ENCODE data around the gene TLCD3B.

Gene TLCD3B

DNA sequence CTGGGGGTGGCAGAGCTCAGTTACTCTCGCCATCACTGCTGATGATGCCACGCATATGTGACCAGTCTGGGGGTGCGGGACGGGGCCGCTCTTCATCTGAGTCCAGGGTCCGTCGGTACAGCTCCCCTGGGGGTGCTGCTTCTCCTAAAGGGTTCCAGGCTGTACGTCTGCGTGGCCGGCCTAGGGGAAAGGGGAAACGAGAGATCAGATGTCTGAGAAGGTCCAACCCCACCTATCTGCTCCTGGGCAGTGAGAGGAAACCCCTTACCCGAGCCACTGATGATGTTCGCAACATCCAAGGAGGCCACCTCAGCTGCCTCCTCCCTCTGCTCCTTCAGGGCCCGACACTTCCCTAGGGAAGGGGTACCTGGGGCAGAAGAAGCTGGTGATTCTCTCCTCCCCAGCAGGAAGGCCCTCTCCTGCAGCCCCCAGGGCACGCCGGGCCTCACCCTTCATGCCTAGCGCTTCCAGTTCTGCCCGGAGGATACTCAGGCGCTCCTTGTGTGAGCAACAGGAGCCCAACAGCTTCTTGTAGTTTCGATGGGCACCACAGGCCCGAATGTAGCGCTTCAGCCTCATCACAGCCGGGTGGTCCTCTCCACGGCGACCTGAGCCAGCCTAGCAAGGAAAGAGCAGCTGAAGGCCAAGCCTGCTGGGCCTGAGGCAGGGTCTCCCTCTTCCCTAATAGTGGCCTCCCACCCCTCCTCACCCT, 37.7 kb downstream of the TLCD3B start:
- no peak overlapping the region for H3K4me3 ChIP-seq (replicated peaks; ENCODE audit: low read depth, low read length)
- DNase-seq (ENCODE audit: extremely low read depth, low read depth) = no peak
- TF ChIP-seq, protein P1, sequence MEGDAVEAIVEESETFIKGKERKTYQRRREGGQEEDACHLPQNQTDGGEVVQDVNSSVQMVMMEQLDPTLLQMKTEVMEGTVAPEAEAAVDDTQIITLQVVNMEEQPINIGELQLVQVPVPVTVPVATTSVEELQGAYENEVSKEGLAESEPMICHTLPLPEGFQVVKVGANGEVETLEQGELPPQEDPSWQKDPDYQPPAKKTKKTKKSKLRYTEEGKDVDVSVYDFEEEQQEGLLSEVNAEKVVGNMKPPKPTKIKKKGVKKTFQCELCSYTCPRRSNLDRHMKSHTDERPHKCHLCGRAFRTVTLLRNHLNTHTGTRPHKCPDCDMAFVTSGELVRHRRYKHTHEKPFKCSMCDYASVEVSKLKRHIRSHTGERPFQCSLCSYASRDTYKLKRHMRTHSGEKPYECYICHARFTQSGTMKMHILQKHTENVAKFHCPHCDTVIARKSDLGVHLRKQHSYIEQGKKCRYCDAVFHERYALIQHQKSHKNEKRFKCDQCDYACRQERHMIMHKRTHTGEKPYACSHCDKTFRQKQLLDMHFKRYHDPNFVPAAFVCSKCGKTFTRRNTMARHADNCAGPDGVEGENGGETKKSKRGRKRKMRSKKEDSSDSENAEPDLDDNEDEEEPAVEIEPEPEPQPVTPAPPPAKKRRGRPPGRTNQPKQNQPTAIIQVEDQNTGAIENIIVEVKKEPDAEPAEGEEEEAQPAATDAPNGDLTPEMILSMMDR (IDR thresholded peaks at IDR 0.05; ENCODE audit: low read depth, low read length, missing control alignments) = no peak

DNA sequence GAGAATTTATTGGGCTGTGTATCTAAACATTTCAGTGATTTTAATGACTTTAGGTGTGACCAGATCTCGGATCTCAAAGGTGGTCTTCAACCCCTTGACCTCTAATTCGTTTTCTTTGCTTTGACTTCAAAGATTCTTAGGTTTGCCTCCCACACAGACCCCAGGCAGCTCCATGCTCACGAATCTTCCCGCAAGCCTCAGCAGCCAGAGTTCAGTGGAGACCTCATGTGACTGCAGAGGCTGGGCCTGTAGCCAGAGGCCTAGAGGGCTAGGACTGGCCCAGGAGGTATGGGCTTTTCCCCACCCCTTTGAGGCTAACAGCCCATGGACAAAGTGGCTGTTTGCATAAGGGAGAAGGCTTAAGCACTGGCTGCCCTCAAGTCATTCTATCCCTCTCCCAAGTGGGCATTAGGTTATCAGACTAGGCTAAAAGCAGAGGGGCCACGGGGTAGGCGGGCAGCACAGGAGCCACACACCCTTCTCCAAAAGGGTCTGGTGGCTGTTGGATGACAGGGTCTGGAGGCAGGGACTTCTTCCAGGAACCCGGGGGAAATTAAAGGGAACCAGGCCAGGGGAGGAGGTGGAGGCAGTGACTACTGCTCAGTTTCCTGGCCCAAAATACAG, 38.6 kb downstream of the TLCD3B start:
- H3K4me3 ChIP-seq (replicated peaks; ENCODE audit: low read depth, low read length) = no peak overlapping the region
- TF ChIP-seq, protein P1 (IDR thresholded peaks at IDR 0.05; ENCODE audit: low read depth, low read length, missing control alignments) = no peak
- DNase-seq (ENCODE audit: extremely low read depth, low read depth) = no peak

DNA sequence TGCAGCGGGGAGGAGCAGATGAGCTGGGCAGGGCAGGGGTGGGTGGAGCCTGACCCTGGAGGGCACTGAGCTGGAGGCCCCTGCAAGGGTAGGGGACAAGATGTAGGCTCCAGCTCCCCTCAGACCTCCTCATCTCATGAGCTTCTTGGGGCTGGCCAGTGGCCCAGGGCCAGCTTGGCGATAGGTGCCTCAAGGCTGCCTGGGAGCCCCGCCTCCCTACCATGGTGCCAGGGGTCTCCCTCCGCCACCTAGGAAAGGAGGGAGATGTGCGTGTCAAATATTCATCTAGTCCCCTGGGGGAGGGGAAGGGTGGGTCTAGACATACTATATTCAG, 39.5 kb downstream of the TLCD3B start:
- H3K4me3 ChIP-seq (replicated peaks; ENCODE audit: low read depth, low read length) = no peak overlapping the region
- TF ChIP-seq, protein P1 (IDR thresholded peaks at IDR 0.05; ENCODE audit: low read depth, low read length, missing control alignments) = no peak
- no peak for DNase-seq (ENCODE audit: extremely low read depth, low read depth)

DNA sequence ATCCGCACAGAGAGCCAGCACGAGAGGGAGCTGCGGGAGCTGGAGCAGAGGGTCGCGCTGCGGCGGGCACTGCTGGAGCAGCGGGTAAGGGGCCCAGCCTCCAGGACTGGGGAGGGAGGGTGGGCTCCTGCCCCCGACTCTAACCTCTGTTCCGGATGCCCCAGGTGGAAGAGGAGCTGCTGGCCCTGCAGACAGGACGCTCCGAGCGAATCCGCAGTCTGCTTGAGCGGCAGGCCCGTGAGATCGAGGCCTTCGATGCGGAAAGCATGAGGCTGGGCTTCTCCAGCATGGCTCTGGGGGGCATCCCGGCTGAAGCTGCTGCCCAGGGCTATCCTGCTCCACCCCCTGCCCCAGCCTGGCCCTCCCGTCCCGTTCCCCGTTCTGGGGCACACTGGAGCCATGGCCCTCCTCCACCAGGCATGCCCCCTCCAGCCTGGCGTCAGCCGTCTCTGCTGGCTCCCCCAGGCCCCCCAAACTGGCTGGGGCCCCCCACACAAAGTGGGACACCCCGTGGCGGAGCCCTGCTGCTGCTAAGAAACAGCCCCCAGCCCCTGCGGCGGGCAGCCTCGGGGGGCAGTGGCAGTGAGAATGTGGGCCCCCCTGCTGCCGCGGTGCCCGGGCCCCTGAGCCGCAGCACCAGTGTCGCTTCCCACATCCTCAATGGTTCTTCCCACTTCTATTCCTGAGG, 40.0 kb downstream of the TLCD3B start:
- no peak overlapping the region for H3K4me3 ChIP-seq (replicated peaks; ENCODE audit: low read depth, low read length)
- DNase-seq (ENCODE audit: extremely low read depth, low read depth) = no peak
- TF ChIP-seq, protein P1 (IDR thresholded peaks at IDR 0.05; ENCODE audit: low read depth, low read length, missing control alignments) = no peak

DNA sequence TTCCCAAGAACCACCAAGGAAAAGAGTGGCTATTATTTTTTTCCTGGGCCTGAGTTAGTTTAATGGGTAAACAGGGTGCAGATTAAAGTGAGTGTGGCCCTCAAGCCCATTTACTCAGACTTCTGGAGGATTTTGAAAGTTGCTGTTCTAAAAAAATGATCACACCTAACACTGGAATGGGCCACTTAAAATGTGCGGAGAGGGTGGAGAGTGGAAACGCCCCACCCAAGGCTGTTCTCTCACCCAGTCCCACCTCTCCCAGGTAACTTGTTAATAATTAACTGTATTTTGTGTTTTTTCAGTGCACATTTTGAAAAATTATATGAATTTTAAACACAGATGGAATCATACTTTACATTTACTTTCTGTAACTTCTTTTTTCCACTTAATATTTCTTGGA, 41.0 kb downstream of the TLCD3B start:
- no peak overlapping the region for H3K4me3 ChIP-seq (replicated peaks; ENCODE audit: low read depth, low read length)
- TF ChIP-seq, protein P1 (IDR thresholded peaks at IDR 0.05; ENCODE audit: low read depth, low read length, missing control alignments) = no peak
- DNase-seq (ENCODE audit: extremely low read depth, low read depth) = no peak

DNA sequence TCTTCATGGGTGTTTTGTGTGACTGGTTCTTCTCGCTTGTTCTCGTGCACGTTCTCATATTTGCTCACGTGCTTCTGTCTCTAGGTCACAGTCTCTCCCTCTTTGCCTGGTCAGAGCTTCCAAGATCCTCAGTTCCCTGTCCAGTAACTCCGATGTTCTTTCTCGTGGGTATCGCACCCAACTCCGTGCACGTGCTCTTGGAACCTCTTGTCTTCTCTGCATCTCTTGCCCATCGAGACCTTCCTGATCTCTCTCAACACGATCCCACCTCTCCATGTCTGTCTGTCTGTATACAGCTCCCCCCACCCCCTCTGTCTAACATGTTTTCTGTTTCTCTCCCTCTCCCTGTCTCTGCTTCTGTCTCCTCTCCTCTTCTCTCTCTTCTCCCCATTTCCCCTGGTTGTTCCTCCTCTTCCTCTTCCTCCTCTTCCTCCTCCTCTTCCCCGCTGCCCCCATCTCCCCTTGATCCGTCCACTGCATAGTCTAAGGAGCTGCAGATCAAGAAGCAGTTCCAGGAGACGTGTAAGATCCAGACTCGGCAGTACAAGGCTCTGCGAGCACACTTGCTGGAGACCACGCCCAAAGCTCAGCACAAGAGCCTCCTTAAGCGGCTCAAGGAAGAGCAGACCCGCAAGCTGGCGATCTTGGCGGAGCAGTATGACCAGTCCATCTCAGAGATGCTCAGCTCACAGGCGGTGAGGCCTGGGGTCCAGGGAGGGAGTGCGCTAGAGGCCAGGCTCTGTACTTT, 41.8 kb downstream of the TLCD3B start:
- no peak for DNase-seq (ENCODE audit: extremely low read depth, low read depth)
- H3K4me3 ChIP-seq (replicated peaks; ENCODE audit: low read depth, low read length) = no peak overlapping the region
- TF ChIP-seq, protein P1 (IDR thresholded peaks at IDR 0.05; ENCODE audit: low read depth, low read length, missing control alignments) = no peak

All from HFF-Myc (cell line).